ENCODE results near the gene TMEM63B.
"Not testable (repeated sequence)": the region's sequence is repeated elsewhere in the genome, so short reads cannot be mapped to it uniquely, and the experiment has no call there.

Gene TMEM63B

DNA sequence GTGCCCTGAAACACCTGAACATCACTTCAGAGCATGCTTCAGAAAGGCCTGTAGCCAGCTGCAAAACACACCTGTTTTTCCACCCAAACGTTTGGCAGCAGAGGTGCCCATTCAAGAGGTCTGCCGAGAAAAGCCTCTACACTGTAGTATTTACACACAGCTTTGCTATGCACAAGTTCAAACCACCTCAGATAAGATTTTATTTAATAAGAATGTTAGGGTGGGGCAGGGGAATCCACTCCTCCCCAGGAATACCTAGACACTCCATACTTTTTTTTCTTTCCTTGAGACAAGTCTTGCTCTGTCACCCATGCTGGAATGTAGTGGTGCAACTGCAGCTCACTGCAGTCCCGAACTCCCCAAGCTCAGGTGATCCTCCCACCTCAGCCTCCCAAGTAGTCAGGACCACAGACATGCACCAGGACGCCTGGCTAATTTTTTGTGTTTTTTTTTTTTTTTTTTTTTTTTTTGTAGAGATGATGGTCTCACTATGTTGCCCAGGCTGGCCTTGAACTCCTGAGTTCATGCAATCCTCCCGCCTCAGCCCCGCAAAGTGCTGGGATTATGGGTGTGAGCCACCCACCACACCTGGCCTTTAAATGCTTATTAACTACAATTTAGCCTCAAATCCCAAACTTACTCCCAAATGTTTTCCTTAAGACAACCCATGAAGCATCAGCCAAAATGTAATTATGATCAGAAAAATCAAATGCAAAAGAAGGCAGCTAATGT is 9.8 kb upstream of the TMEM63B start:
- DNase-seq (ENCODE audit: low read depth): no peak

DNA sequence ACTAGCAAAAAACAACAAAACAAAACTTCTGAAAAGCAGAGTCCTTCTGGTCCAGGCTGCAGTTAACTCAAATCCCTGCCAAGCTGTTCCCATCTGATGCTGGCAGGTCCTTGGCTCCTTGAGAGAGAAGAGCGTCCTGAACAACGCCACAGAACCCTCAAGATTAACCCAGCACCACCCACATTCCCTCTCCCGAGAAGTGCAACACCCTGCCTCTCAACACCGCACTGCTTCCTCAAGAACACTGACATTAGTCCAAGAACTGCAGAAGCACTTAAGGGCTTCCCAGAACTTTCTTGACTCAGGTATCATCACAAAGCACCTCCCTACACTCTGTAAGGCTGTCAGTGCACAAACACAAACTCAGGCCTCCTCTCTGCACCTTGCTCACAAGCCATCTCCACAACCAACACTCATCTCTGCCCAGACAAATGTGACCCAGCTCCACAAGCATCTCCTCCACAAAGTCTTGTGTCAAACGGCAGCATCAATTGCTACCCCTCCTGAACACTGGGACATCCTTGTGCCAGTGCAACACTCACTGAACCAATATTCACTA is 7.6 kb upstream of the TMEM63B start:
- DNase-seq (ENCODE audit: low read depth): no peak

DNA sequence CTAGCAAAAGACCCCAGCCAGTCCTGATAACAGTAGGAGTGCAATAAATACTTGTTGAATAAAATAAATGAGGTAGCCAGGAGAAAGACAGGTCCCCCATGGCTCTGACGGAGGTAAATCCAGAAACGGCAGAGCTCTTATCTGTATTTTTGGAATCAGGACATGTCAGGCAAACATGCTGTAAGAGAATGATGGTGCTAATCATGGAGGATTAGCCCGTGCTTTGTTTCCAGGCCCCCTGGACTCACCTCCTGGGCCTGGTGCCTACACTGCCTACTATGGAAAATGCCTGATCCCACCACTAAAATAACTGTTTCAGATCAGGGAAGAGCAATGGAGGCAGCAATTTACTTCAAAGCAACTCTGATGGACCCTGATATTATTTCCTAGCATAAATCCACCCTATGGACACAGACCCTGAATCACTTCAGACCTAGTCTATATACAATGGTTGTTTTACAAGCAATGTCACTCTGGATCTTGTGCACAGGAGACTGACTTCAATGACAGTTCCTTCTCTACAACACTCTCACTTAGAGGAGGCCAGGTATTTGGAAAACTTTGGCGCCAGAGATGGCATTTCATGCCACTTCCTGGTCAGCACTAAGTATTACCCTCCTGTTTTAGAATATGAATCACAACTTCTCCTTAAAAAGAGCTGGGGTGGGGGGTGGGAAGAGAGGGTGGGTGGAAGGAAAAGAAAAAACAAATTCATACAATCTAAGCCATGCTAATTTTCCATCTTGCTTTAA is 6.5 kb upstream of the TMEM63B start:
- DNase-seq (ENCODE audit: low read depth): no peak

DNA sequence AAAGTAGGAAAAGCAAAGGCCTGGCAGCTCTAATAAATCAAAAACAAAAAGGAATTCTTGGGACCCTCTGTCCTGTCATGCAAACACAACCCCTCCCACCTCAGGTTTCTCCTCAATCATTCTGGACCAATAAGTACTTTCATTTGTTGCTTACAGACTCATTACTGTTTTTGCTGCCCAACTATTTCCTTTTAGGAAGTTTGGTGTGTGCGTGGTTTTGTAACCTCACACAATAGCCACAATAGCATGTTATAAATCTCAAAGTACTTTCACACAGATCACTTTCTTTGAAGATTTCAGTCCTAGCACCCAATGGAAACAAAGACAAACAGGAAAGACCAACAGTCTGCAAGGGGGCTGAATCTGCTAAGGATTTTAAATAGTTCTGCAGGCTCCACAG is 4.6 kb upstream of the TMEM63B start:
- DNase-seq (ENCODE audit: low read depth): no peak

DNA sequence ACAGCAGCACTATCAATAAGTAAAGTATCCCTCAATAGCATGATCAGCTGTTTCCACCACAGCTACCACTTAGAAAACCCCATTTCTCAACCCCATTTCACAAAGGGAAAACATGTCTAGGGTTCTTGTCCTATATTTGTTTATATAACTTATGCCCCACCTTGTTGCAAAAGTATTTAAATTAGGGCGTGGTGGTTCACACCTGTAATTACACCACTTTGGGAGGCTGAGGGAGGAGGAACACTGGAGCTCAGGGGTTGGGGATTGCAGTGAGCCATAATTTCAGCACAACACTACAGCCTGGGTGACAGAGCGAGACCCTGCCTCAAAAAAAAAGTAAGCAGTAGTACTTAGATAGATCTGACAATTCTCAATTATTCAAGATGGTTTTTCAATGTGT is 3.8 kb upstream of the TMEM63B start:
- no peak for DNase-seq (ENCODE audit: low read depth)

DNA sequence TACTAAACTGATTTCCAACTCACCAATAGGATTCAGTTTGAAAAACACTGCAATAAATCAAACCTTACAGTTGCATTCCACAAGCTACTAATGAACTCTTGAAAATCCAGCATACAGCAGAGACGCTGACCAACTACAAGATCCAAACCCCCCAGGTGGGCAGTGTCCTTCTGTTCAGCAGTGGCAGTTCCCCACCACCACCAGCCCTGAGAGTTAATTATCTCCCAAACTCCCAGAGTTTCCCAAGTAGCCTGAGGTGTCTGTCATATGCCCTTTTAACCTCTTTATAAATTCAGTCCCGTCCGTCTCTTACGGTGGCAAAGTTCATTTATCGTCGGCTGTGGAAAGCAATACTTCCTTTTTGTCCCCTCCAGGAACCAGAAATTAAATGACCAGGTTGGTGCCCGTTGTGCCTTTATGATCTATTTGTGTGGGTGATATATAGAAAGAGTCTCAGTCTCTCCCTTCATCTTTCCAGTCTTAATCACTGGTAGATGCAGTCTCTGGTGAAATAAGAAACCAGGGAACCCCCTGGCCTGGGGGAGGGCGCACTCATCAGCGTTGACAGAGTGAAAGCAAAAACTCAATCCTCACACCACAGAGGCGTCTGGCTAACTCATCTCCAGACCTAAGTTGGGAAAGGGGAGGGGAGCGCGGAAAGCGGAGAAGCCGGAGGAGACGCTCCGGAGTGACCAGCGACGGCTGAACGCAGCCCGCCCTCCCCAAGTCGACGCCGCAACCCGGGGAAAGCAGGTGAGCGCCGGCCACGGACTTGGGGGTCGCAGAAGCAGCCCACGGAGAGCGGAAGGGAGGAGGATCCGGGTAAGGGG is 819 bp upstream of the TMEM63B start:
- peak; percentile 53 for DNase-seq (ENCODE audit: low read depth)

DNA sequence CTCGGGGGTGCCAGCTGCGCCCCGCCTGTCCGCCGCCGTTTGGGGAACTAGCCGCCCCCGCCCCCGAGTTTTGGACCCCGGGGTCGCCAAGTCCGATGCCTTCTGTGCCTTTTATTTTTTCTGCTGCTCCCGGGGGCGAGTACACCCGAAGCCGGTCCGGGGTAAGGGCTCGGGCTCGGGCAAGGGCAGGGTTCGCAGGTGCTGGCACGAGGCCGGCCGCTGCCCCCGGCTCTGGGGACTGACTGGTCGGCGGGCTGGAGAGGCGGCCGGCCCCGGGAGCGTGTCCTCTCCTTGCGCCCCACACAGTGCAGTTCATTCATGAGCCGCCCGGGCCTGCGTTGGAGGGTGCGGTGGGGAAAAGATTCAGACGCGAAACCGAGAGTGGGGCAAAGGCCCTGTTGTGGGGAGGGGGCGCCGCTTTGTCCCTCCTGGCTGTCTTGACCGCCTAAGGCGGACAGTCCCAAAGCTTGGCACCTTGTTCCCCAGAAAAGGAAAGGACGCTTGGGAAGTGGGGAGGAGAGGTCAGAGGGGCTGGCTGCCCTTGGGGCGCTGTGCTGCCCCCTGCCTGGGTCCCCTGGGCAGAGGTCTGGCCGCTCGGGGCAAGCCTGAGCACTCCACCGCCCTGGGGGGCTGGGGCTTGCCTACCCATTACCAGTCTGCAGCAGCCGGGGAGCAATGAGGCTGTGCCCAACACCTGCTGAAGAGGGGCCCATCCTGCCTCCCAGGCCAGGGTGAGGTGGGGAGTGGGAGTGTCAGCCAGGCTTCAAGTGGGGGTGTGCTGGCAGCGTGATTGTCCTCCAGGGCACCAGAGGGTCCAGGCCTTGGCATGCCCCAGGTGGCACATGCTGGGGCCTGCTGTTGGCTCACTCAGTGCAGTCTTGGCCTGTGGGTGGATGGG is 915 bp downstream of the TMEM63B start:
- DNase-seq (ENCODE audit: low read depth): no peak

DNA sequence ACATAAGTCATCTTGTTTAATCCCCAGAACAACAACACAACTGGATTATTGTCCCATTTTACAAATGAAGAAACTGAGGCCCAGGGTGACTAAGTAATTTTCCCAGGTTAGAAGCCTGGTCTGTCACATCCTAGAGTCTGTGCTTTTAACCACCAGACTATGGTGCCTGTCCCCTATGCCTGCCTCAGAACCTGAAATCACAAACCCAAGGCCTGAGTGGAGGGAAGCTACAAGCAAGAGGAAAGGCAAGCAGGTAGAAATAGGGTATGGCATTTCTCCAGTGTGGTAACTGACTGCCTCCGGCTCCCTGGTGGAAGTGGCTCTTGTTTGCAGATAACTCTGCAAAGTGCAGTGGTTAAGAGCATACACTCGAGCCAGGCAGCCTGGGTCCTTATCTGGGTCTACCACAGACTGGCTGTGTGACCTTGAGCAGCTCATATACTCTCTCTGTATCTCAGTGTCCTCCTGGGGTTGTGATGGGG is 2.5 kb downstream of the TMEM63B start:
- no peak for DNase-seq (ENCODE audit: low read depth)

DNA sequence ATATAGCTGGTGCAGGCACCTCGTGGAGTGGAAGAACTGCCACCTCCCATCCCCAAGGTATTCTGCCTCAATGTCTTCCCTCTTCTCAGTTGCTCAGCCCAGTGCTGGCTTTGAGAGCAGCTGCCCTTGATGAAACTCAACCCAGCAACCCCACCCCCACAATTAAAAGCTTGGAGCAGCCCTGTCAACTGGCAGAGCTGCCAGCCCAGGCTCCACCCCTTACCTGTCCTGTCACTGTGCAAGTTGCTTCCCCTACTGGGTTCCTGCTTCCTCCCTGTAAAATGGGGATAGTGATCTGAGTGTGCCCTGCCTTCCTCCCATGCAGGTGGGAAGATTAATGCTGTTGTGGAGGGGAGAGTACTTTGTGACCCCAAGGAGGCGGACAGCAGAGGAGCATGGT is 4.5 kb downstream of the TMEM63B start:
- no peak for DNase-seq (ENCODE audit: low read depth)

DNA sequence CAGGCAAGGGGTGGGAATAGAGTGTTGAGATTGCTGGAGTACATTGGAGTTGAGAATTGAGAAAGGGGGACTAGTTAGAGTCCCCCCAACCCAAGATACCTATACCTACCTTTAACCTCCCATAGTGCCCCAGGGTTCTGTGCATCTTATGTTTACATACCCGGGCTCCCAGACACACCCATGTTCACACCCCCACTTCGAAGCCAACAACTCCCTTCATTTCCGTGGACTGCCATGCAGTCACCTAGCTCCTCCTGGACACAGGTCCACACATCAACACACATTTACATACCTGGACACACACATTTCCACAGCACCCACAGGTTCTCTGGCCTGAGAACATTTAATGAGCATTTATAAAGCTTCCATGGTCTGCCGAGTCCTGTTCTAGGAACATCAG is 5.1 kb downstream of the TMEM63B start:
- DNase-seq (ENCODE audit: low read depth): no peak

DNA sequence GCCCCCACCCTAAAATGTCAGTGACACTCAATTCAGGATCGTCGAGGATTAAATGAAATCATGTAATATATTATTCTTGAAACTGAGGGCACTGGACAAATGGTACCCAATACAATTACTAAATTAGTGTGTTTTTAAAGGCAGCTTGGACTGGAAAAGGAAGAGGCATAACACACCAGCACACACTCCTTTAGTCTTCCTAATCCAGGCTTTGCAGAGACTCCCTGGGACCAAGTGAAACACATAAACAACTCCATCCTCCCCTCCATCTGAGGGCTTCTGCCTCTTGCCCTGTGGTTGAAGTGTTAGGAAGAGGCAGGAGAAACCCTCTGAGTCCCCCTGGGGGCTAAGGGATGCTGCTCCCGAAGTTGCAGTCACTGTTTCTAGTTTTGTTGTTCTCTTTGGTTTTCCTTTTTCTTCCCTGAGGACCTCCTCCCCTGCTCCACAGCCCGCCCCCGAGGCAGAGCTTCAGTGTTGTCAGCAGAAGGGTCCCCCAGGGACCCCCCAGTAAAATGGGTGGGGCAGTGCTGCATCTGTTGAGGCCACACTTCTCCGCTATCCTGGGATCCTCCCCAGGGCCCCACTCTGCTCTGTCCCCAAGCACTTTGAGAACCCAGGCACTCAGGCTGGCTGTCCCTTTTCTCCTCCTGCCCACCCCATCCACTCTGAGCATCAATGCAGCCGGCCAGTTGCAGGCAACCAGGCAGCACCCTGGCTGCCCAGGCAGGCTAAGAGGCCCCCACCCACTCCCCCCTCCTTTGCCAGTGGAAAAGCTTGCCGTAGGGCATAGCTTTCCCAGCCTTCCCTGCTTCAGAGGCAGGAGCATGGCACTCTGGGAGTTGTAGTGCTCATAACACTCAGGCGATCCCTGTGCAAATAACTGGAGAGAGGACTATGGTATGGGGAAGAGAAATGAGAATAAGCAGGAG is 5.9 kb downstream of the TMEM63B start:
- DNase-seq (ENCODE audit: low read depth): no peak

DNA sequence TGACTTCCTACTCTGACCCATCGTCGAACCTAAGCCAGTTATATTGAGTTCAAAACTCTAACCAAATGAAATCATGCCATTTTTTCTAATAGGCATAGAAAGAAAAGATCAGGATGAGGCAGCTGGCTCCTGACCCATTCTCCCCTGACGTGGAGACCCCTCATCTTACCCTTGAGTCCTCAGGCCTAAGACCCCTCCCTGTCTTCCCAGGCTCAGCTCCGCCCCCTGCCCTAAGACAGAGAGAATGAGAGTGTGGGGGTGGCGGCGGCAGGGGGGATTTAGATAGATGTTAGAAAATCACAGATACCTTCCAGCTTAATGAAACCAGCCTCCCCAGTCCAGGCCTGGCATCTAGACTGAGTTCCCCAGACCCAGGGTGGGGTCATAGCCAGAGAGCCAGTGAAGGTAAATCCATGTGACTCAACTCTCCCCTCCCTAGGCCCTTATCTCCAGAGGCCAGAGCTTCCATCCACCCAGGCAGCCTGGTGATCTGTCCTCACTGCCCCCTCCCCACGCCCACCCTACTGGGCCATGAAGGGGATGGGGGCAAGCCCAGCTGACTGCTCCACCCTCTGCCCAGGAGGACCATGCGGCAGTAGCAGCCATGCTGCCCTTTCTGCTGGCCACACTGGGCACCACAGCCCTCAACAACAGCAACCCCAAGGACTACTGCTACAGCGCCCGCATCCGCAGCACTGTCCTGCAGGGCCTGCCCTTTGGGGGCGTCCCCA is 6.8 kb downstream of the TMEM63B start:
- DNase-seq (ENCODE audit: low read depth): no peak

DNA sequence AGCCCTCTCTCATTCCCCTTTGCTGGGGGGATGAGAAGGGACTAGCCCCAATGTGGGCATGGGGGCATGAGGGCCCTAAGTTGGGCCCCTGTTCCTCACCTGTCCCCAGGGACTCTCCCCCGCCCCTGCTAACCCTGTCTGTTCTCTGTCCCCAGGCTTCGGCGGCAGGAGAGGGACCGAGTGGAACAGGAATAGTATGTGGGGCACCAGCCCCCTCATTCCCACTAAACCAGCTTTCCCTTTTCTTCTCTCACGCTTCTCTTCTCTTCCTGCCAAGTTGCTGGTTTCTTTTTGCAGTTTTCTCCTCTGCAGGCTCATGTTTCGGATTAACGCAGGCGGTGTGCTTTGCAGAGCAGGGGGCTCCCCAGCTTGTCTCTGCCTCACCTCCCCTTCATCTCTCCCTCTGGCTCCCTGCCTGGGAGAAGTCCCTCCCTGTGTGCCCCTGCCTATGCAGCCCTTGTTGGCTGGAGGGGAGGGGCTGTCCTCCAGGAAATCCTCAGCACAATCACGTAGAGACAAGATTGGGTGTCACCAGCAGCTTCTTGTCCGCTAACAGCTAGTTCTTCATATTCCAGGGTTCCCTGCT is 7.9 kb downstream of the TMEM63B start:
- no peak for DNase-seq (ENCODE audit: low read depth)

DNA sequence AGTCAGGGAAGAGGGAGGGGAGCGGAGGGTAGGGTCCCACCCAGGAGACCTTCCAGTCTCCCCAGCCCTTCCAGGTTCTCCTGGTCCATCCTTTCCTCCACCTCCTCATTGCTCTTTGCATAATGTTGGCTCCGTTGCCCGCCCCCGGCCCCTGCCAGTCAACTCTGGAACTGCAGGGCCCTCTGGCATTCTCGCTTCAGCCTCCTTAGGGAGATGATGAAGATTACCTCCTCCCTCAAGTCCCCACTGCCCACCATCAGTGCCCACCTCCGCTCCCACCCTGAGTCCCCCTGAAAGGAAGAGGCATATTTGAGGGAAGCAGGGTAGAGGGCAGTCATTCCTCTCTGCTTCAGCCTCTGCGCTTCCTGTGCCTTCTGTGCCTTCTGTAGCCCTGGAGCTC is 8.5 kb downstream of the TMEM63B start:
- no peak for DNase-seq (ENCODE audit: low read depth)

DNA sequence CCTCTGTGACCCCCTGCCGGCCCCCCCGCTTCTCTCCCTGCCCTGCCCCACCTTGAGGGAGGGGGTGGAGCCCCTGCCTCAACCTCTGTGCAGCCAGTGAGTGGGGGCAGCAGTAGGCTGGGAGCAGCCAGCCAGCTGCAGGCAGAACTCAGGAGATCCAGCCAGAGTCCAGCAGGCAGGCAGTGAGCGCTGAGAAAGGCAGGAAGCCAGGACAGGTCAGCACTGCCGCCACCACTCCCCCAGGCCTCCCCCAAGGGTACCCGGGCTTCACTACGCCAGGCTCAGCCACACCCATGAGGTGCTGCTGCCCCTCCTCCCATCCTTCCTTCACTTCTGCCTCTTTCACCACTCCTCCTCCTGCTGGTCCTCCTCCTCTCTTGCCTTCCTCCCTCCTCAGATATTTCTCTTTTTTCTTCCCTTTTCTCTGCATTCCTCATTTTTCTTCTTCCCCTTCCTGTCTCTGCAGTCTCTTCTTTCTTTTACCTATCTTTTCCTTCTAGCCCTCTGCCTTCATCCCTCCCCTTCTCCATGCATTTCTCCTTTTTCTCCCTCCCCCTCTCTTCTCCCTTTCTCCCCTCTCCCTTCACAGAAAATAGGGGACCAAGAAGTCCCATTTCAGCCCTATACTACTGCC is 11.5 kb downstream of the TMEM63B start:
- DNase-seq (ENCODE audit: low read depth): no peak

DNA sequence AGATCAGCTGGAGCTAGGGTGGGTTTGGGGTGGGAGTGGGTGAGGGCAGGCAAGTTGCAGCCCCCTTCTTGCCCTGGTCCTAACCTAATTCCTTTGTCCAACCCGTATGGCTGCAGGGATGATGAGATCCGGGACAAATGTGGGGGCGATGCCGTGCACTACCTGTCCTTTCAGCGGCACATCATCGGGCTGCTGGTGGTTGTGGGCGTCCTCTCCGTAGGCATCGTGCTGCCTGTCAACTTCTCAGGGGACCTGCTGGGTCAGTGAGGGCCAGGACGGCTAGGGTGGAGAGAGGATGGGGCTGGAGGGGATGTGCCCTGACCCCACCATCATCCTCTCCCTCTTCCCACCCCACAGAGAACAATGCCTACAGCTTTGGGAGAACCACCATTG is 12.0 kb downstream of the TMEM63B start:
- DNase-seq (ENCODE audit: low read depth): no peak

DNA sequence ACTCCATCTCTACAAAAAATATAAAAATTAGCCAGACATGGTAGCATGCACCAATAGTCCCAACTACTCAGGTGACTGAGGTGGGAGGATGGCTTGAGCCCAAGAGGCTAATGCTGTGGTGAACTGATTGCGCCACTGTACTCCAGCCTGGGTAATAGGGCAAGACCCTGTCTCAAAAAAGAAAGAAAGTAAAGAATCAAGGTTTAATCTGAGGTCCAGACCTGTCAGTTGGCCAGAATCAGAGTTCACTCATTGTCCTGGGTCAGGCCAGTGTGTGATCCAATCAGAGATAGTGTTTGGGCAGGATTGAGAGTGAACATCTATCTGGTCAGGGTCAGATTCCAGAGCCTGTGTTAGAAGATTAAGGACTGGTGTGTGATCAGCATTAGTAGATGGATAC is 15.5 kb downstream of the TMEM63B start:
- DNase-seq (ENCODE audit: low read depth): no peak

DNA sequence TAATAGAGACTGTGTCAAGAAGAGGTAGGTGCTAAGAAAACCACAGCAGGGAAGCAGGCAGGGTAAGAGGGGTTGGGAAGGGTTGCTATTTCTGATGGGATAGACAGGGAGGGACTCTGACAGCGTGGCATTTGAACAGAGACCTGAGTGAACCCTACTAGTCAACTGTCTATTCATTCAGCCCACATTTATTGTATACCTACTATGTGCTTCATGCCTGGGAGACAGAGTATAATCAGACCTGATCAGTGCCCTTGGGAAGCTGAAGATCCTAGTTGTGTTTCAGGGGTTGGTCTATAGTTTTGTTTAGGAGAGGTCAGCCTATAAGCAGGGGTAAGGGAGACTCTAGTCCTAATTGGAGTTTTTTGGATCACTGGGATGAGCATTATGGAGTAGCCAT is 16.4 kb downstream of the TMEM63B start:
- DNase-seq (ENCODE audit: low read depth): no peak

DNA sequence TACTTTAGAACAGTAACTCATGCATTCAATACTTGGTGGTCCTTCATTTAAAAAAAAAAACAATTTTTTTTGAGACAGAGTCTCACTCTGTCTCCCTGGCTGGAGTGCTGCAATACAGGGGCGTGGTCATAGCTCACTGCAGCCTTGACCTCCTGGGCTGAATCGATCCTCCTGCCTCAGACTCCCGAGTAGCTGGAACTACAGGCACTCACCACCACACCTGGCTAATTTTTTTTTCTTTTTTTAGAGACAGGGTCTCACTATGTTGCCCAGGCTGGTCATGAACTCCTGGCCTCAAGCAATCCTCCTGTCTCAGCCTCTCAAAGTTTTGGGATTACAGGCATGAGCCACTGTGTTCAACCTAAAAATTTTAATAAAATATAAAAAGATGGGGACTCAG is 17.2 kb downstream of the TMEM63B start:
- not testable (repeated sequence) for DNase-seq (ENCODE audit: low read depth)

Data from T-helper 22 cell (primary cell).